ENCODE results near the gene PFKFB3. TPM values are rescaled to one million over a fixed set of nuclear protein-coding genes. Genes with fewer than 3 reads are reported as not detected.

PFKFB3 gene
- total RNA-seq, 1 donor from 2014 or later = 54.9 TPM

DNA sequence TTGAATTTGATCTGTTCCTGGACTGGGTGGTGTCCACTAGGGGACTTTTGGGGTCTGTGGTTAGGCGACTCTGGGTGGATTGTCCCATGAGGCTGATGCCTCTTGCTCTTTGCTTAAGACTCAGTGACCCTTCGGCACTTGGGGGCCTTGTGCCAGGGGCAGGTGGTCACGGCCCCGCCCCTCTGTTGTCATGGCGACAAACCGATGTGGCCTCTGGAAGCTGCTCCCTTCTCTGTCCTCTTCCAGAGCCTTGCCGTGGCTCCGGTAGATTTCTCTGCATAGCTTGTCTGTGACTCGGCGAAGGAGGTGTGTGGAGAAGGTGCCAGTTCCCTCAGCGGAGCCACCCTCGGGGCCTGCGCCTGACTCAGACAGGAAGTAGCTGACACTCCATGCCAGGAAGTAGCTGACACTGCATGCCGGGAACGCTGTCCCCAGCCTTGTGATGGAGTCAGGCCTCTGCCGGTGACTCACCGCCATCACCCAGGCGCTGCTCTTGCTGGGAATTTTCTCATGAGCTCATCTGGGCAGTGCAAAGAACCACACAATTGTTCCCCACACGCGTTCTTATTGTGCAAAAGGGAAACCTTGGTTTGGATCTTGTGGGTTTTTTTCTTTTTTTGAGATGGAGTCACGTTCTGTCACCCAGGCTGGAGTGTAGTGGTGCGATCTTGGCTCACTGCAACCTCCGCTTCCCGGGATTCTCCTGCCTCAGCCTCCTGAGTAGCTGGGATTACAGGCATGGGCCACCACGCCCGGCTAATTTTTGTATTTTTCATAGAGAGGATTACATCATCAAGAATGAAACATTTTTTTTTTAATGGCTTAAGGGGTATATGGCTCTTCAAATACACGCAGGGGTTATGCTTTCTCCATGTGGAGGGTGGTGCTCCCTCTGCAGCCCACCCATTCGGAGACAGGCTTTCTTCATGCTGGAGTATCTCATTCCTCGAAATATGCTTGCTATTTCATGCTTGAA is 72.6 kb downstream of the PFKFB3 start:
- H3K4me3 ChIP-seq (ENCODE audit: low read depth, low read length) = peak overlapping the region; percentile 42
- peak; percentile 98 for DNase-seq (ENCODE audit: low read depth)
- TF ChIP-seq, protein P1, sequence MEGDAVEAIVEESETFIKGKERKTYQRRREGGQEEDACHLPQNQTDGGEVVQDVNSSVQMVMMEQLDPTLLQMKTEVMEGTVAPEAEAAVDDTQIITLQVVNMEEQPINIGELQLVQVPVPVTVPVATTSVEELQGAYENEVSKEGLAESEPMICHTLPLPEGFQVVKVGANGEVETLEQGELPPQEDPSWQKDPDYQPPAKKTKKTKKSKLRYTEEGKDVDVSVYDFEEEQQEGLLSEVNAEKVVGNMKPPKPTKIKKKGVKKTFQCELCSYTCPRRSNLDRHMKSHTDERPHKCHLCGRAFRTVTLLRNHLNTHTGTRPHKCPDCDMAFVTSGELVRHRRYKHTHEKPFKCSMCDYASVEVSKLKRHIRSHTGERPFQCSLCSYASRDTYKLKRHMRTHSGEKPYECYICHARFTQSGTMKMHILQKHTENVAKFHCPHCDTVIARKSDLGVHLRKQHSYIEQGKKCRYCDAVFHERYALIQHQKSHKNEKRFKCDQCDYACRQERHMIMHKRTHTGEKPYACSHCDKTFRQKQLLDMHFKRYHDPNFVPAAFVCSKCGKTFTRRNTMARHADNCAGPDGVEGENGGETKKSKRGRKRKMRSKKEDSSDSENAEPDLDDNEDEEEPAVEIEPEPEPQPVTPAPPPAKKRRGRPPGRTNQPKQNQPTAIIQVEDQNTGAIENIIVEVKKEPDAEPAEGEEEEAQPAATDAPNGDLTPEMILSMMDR (conservative IDR thresholded peaks at IDR 0.05; ENCODE audit: low read depth, low read length) = peak; percentile 17

DNA sequence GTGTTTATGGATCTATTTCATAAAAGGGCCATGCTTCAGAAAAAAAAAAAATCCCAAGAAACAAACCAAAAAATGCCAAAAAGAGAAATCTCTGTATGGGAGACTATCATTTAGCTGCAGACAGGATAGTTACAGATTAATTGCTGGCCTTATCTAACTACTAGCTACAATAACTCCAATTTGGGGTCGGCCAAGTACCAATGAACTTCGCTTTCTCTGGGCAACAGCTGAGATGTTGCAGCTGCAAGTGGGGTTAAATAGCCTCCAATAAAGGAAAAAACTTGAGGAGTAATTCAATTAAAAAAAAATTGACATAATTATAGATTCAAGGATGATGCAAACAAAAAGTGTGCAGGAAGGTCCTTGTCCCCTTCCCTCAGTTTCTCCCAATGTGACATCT is 73.6 kb downstream of the PFKFB3 start:
- no peak overlapping the region for H3K4me3 ChIP-seq (ENCODE audit: low read depth, low read length)
- TF ChIP-seq, protein P1 (conservative IDR thresholded peaks at IDR 0.05; ENCODE audit: low read depth, low read length) = no peak
- DNase-seq (ENCODE audit: low read depth) = no peak

DNA sequence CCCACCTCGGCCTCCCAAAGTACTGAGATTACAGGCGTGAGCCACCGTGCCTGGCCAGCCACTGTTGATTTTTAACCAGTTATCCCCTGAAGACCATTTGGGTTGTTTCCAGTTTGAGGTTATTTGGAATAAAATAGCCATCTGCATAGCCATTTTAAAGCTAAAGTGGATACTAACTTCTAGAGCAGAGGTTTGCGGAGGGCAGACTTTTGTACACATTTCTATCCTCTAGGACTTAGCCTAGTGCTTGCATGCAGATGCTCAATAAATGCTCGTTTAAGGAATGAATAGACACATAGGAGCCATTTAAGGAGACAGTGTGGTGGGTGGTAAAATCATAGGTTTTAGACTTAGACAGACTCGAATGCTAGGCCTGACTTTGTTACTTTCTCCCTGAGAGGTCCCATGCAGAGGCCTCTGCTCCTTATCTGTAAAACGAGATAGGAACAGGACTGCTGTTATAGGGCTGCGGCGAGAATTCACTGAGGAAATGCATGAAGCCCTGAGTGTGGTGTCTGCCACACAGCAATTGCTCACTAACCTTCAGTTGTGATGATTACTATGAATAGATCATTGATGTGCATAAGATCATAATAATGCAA is 75.9 kb downstream of the PFKFB3 start:
- TF ChIP-seq, protein P1 (conservative IDR thresholded peaks at IDR 0.05; ENCODE audit: low read depth, low read length) = no peak

DNA sequence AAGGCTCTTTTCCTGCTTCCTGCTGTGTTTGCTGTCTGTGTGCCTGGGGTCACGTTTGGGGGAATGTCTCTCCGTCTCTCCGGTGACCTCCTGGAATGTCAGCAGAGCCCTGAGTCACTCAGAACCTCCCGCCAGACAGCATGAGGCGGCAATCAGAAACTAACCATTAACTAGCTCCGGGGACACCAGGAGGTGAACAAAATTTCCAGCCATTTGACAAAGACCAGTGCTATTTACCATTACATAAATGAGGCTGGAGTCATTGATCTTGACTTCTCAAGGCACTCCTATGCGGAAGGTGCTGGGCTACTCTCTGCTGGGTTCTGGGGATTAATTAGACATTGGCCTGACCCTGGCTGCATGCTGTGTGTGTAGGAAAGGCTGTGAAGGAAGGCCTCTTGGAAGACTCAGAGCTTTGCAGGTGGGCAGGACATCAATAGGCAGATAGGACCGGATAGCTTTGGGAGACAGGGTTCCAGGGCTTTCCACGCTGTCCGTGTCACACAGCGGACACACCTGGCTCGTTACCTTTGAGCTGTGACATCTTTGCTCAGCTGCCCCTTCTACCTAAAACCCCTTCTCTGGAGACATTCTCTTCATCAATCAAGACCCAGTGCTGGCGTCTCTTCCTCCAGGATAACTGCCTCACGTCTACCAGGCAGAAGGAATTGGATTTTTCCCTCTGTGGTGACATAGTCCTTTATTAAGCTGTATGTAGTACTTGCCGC is 77.0 kb downstream of the PFKFB3 start:
- H3K4me3 ChIP-seq (ENCODE audit: low read depth, low read length) = no peak overlapping the region
- DNase-seq (ENCODE audit: low read depth) = peak; percentile 96
- TF ChIP-seq, protein P1 (conservative IDR thresholded peaks at IDR 0.05; ENCODE audit: low read depth, low read length) = no peak

More for the DNA sequence above, 75.9 kb downstream of the PFKFB3 start:
- DNase-seq (ENCODE audit: low read depth) = no peak
- H3K4me3 ChIP-seq (ENCODE audit: low read depth, low read length) = no peak overlapping the region

DNA sequence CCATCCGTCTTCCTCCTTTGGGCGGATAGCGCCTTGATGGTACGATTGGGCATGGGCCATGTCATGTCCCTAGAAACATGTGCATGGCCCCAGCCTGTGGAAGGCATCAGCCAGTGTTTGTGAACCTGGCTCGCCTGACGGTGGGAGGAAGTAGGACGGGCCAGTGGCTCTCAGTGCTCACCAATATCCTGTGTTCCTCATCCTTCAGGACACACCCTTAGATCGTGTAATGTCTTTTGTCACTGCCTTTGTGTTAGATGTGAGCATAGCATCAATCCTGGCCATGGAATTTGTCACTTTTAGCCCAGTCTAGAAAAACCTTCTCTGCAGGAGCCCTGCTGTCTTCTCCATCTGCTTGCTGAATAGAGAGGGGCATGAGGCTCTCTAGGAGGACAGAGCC is 77.6 kb downstream of the PFKFB3 start:
- TF ChIP-seq, protein P1 (conservative IDR thresholded peaks at IDR 0.05; ENCODE audit: low read depth, low read length) = no peak
- no peak overlapping the region for H3K4me3 ChIP-seq (ENCODE audit: low read depth, low read length)
- DNase-seq (ENCODE audit: low read depth) = no peak

DNA sequence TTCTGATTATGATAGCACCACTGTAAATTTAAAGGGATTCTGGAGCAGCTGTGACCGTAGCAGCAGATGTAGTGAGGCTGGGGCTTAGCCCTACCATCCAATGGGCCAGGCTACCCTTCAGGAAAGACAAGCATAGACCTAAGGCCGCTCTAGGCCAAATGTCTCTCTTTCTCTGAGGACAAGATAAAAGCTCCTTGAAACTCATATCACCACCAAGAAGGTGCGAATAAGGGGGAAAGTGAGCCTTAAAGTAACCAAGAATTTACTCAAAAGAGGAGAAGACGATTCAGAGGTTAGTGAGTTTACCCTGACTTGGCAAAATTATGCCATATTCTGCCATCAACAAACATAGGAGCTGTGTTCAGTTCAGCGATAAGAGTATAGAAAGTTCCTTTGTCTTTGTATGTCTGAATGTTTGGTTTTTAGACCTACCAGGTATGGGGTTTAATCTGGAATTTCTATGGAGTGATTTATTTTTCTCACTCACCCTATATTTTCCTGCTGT is 79.8 kb downstream of the PFKFB3 start:
- no peak overlapping the region for H3K4me3 ChIP-seq (ENCODE audit: low read depth, low read length)
- no peak for DNase-seq (ENCODE audit: low read depth)
- TF ChIP-seq, protein P1 (conservative IDR thresholded peaks at IDR 0.05; ENCODE audit: low read depth, low read length) = no peak
